ENCODE data around the gene CCDC159.
"Not testable (repeated sequence)": the region's sequence is repeated elsewhere in the genome, so short reads cannot be mapped to it uniquely, and the experiment has no call there.

- not testable (repeated sequence) for TF ChIP-seq CTCF, POLR2AphosphoS5, EP300, POLR2A (IDR thresholded peaks at IDR 0.05)
Measured at GRCh38 chr19:11333838-11334237, 12.5 kb upstream of the CCDC159 start.
